HG02678 (cell line): Measurements from ENCODE around the gene DHRSX.
"Not testable (repeated sequence)": the region's sequence is repeated elsewhere in the genome, so short reads cannot be mapped to it uniquely, and the experiment has no call there.

Experiments
- ATAC-seq: cut with Tn5 transposase; IDR thresholded peaks from one replicate; pipeline ENCODE4 v1.9.1; 2021; ENCODE audit warnings: mild to moderate bottlenecking, moderate library complexity; ENCODE audit not compliant: unreplicated experiment

DHRSX gene

GRCh38 chrX:2478546-2479419 lies 22.0 kb downstream of the DHRSX start:
- no peak for ATAC-seq

GRCh38 chrX:2477313-2477712 lies 23.5 kb downstream of the DHRSX start:
- not testable (repeated sequence) for ATAC-seq

- no peak for ATAC-seq
Measured at GRCh38 chrX:2474963-2475726, 25.6 kb downstream of the DHRSX start.

- no peak for ATAC-seq
Measured at GRCh38 chrX:2474280-2474962, 26.4 kb downstream of the DHRSX start.

- not testable (repeated sequence) for ATAC-seq
Measured at GRCh38 chrX:2473064-2473463, 27.7 kb downstream of the DHRSX start.

GRCh38 chrX:2471641-2472040 lies 29.1 kb downstream of the DHRSX start:
- ATAC-seq: no peak

- not testable (repeated sequence) for ATAC-seq
Measured at GRCh38 chrX:2471126-2471525, 29.6 kb downstream of the DHRSX start.

GRCh38 chrX:2469852-2470251 lies 30.9 kb downstream of the DHRSX start:
- ATAC-seq: not testable (repeated sequence)

GRCh38 chrX:2469196-2469685 lies 31.5 kb downstream of the DHRSX start:
- ATAC-seq: no peak

GRCh38 chrX:2468261-2469195 lies 32.2 kb downstream of the DHRSX start:
- no peak for ATAC-seq

- ATAC-seq: no peak
Measured at GRCh38 chrX:2466876-2467656, 33.7 kb downstream of the DHRSX start.

- no peak for ATAC-seq
Measured at GRCh38 chrX:2464677-2465166, 36.1 kb downstream of the DHRSX start.

GRCh38 chrX:2463973-2464676 lies 36.7 kb downstream of the DHRSX start:
- no peak for ATAC-seq

GRCh38 chrX:2463481-2463880 lies 37.3 kb downstream of the DHRSX start:
- not testable (repeated sequence) for ATAC-seq

GRCh38 chrX:2462780-2463179 lies 38.0 kb downstream of the DHRSX start:
- no peak for ATAC-seq

GRCh38 chrX:2462074-2462473 lies 38.7 kb downstream of the DHRSX start:
- ATAC-seq: no peak

GRCh38 chrX:2461711-2462016 lies 39.1 kb downstream of the DHRSX start:
- ATAC-seq: no peak

- ATAC-seq: not testable (repeated sequence)
Measured at GRCh38 chrX:2460821-2461710, 39.7 kb downstream of the DHRSX start.
